KMS-11 (cell line): Measurements from ENCODE around the gene APBA2.

Source experiments
- H2AFZ ChIP-seq: fragments of 200-600 bp; sonication (generic); 2 replicates; pipeline ENCODE4 v1.6.1; 2016; ENCODE audit warnings: antibody characterized with exemption, mixed run types, low read depth
- H3K27ac ChIP-seq: fragments of 200-600 bp; sonication (generic); 2 replicates; pipeline ENCODE4 v1.6.1; 2016; ENCODE audit warnings: mild to moderate bottlenecking, mixed run types
- H3K27me3 ChIP-seq: fragments of 200-600 bp; sonication (generic); 2 replicates; pipeline ENCODE4 v1.6.1; 2017; ENCODE audit warnings: mild to moderate bottlenecking, low read depth, mixed run types, moderate library complexity; ENCODE audit not compliant: insufficient read depth
- H3K36me3 ChIP-seq: fragments of 200-600 bp; sonication (generic); 2 replicates; pipeline ENCODE4 v1.6.1; 2017; ENCODE audit warnings: mild to moderate bottlenecking, mixed run types; ENCODE audit not compliant: insufficient read depth
- H3K4me1 ChIP-seq: fragments of 200-600 bp; sonication (generic); 2 replicates; pipeline ENCODE4 v1.6.1; 2016; ENCODE audit warnings: mild to moderate bottlenecking, low read depth, mixed run types; ENCODE audit not compliant: poor library complexity, severe bottlenecking
- H3K4me2 ChIP-seq: fragments of 200-600 bp; sonication (generic); 2 replicates; pipeline ENCODE4 v1.7.0; 2016; ENCODE audit warnings: mild to moderate bottlenecking, mixed run types
- H3K4me3 ChIP-seq: fragments of 200-600 bp; sonication (generic); IDR thresholded peaks from 2 replicates; pipeline ENCODE4 v1.6.1; 2017; ENCODE audit warnings: low read depth, low read length, mixed read lengths; ENCODE audit not compliant: insufficient read depth
- H3K79me2 ChIP-seq: fragments of 200-600 bp; sonication (generic); 2 replicates; pipeline ENCODE4 v1.6.1; 2016; ENCODE audit warnings: low read depth, mixed run types; ENCODE audit not compliant: insufficient read depth
- H3K9ac ChIP-seq: fragments of 200-600 bp; sonication (generic); 2 replicates; pipeline ENCODE4 v1.6.1; 2016; ENCODE audit warnings: mild to moderate bottlenecking, mixed run types
- H4K20me1 ChIP-seq: fragments of 200-600 bp; sonication (generic); 2 replicates; pipeline ENCODE4 v1.6.1; 2016; ENCODE audit warnings: mild to moderate bottlenecking, mixed run types; ENCODE audit not compliant: insufficient read depth
- TF ChIP-seq, protein P1 (sequence below): fragments of 200-600 bp; sonication (generic); conservative IDR thresholded peaks from 2 replicates; pipeline ENCODE4 v1.6.1; 2017; ENCODE audit warnings: low read depth, mild to moderate bottlenecking, antibody characterized with exemption, low read length, moderate library complexity, mixed read lengths

The APBA2 gene

DNA sequence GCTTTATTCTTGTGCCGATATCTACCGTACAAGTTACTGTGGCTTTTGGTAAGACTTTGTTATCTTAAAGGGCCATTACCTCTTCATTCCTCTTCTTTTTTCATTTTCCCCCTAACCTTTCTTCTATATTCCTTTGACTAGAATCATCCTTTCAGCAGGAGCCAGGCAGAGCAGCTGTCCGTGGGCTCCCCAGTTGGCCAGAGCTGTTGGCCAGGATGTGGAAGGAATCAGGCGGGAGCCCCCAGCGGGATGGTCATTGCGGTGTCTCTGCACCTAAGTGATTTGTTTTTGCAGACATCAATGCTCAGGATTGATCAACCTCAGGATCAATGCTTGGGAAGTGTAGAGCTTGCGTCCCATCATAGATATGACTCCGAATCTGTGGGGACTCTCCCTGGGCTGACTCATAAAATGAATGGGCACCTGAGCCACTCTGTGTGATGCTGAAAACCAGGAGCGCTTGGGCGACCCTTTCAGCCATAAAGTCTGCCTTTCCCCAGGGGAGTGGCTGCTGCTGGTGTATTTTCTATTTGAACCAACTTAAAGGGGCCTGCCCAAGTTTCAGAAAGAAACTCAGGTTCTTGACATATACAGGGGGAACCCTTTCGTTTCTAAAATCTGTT is 21.7 kb downstream of the APBA2 start:
- Histone ChIP-seq H4K20me1 (no peaks in the 10 kb centered on the region), H3K36me3 (no peaks in the 10 kb centered on the region), H3K27ac (no peak overlapping the region), H2AFZ (no peak overlapping the region), H3K4me1 (no peaks in the 10 kb centered on the region), H3K79me2 (no peaks in the 10 kb centered on the region), H3K4me2 (no peak overlapping the region), H3K9ac (no peak overlapping the region), H3K4me3 (no peak overlapping the region), H3K27me3 (no peaks in the 10 kb centered on the region)
- TF ChIP-seq, protein P1, sequence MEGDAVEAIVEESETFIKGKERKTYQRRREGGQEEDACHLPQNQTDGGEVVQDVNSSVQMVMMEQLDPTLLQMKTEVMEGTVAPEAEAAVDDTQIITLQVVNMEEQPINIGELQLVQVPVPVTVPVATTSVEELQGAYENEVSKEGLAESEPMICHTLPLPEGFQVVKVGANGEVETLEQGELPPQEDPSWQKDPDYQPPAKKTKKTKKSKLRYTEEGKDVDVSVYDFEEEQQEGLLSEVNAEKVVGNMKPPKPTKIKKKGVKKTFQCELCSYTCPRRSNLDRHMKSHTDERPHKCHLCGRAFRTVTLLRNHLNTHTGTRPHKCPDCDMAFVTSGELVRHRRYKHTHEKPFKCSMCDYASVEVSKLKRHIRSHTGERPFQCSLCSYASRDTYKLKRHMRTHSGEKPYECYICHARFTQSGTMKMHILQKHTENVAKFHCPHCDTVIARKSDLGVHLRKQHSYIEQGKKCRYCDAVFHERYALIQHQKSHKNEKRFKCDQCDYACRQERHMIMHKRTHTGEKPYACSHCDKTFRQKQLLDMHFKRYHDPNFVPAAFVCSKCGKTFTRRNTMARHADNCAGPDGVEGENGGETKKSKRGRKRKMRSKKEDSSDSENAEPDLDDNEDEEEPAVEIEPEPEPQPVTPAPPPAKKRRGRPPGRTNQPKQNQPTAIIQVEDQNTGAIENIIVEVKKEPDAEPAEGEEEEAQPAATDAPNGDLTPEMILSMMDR, result no peak

DNA sequence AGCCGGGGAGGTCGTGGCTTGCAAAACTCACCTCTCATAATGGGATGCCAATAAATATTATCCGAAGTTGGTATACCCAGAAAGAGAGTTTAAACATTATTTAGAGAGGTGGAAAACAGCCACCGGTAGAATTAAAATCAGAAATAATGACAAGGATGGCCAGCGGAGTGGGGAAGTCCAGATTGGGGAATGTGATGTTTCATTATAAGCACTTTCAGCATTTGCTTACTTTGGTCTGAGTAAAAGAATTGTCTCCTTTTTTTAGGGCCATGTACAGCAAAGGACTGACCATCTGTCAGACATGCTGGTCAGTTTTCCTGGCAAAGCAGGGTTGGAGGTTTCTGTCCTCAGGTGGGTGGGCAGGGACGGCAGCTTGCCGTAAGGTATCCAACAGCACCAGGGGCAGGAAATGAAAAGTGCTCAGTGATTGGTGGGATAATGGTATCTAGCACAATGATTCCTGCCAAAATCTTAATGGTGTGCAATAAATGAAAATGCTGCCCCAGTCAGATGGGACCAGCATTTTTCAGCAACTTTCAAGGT is 24.3 kb downstream of the APBA2 start:
- H3K4me2 ChIP-seq, result no peak overlapping the region
- no peak overlapping the region for H3K9ac ChIP-seq
- no peak overlapping the region for H3K4me3 ChIP-seq
- no peaks in the 10 kb centered on the region for H3K27me3 ChIP-seq
- TF ChIP-seq, protein P1, result no peak
- no peaks in the 10 kb centered on the region for H3K4me1 ChIP-seq
- H2AFZ ChIP-seq, result no peak overlapping the region
- no peak overlapping the region for H3K27ac ChIP-seq
- H3K36me3 ChIP-seq, result no peaks in the 10 kb centered on the region
- no peaks in the 10 kb centered on the region for H4K20me1 ChIP-seq
- H3K79me2 ChIP-seq, result no peaks in the 10 kb centered on the region

- H3K4me2 ChIP-seq, result no peak overlapping the region
- no peak overlapping the region for H3K4me3 ChIP-seq
- TF ChIP-seq, protein P1, result no peak
- no peaks in the 10 kb centered on the region for H3K27me3 ChIP-seq
- no peak overlapping the region for H2AFZ ChIP-seq
- no peaks in the 10 kb centered on the region for H3K36me3 ChIP-seq
- H3K79me2 ChIP-seq, result no peaks in the 10 kb centered on the region
- H3K27ac ChIP-seq, result no peak overlapping the region
- H3K9ac ChIP-seq, result no peak overlapping the region
- H3K4me1 ChIP-seq, result no peaks in the 10 kb centered on the region
- H4K20me1 ChIP-seq, result no peaks in the 10 kb centered on the region
Observed at GRCh38 chr15:28911310-28911931, 25.6 kb downstream of the APBA2 start.

GRCh38 chr15:28912422-28912821 is 26.6 kb downstream of the APBA2 start:
- TF ChIP-seq, protein P1, result no peak
- Histone ChIP-seq H2AFZ (no peak overlapping the region), H3K4me2 (no peak overlapping the region), H3K9ac (no peak overlapping the region), H3K27me3 (no peaks in the 10 kb centered on the region), H3K4me3 (no peak overlapping the region), H4K20me1 (no peaks in the 10 kb centered on the region), H3K27ac (no peak overlapping the region), H3K36me3 (no peaks in the 10 kb centered on the region), H3K4me1 (no peaks in the 10 kb centered on the region), H3K79me2 (no peaks in the 10 kb centered on the region)
